HCT116 (cell line): ENCODE results near the gene NR6A1. TPM values are rescaled to one million over a fixed set of nuclear protein-coding genes. Genes with fewer than 3 reads are reported as not detected.

ENCODE experiments used
- ATAC-seq: fragments of 200-7000 bp; cut with Tn5 transposase; 2 replicates; pipeline ENCODE4 v1.9.1; 2020; ENCODE audit warnings: mild to moderate bottlenecking, moderate library complexity
- BruUV-seq: library from RNA; stranded (reverse); fragments of 400-500 nt; replicated peaks from 2 replicates; lab custom pipeline; 2021; lab: Mats Ljungman, UMichigan
- CTCF ChIA-PET: fragments of 300-600 bp; sonication (Branson Sonifier 250); formaldehyde crosslinking; loops from one replicate; lab custom pipeline; 2021; ENCODE audit warnings: antibody characterized with exemption; lab: Charles Lee
- POLR2A ChIA-PET: fragments of 300-600, 350-600 bp; sonication (Branson Sonifier 250); formaldehyde crosslinking; loops from one replicate; lab custom pipeline; 2021; ENCODE audit warnings: antibody characterized with exemption; lab: Charles Lee
- RAD21 ChIA-PET, 2 experiments: fragments of 300-600 bp; sonication (Branson Sonifier 250); formaldehyde crosslinking; loops; one replicate each; lab custom pipeline; 2023; ENCODE audit warnings: low total read pairs in 2 of 2; ENCODE audit not compliant: uncharacterized antibody in 2 of 2, unreplicated experiment in 2 of 2, low non-redundant PET in 1 of 2; lab: Charles Lee
- DNase-seq: peaks from one replicate; pipeline ENCODE4 v3.0.0-alpha.2; 2010; ENCODE audit warnings: low read depth, low spot score
- H2AFZ ChIP-seq: fragments of 200-600 bp; shearing (Covaris generic), sonication (generic); 2 replicates; pipeline ENCODE4 v1.6.1; 2017; ENCODE audit warnings: low read depth, mixed run types, mixed read lengths, antibody characterized with exemption, low read length; ENCODE audit not compliant: poor library complexity, severe bottlenecking
- H3K27ac ChIP-seq: 2 replicates; pipeline ENCODE4 v1.5.1; 2012; ENCODE audit warnings: low read depth, low read length
- H3K27me3 ChIP-seq: fragments of 200-600 bp; sonication (generic); 2 replicates; pipeline ENCODE4 v1.6.1; 2016; ENCODE audit warnings: mixed run types, low read length, mixed read lengths; ENCODE audit not compliant: insufficient read depth
- H3K36me3 ChIP-seq, 2 experiments: fragments of 200-500 bp in 1 of 2; fragments of 200-600 bp in 1 of 2; sonication (Bioruptor generic) in 1 of 2; sonication (generic) in 1 of 2; 2 replicates each; pipeline versions ENCODE4 v1.5.1 to v1.6.1; 2014 to 2016; ENCODE audit warnings: low read length in 2 of 2, inconsistent platforms in 1 of 2, mixed read lengths in 1 of 2, mixed run types in 1 of 2; ENCODE audit not compliant: insufficient read depth in 2 of 2, control insufficient read depth in 1 of 2
- H3K4me1 ChIP-seq, 2 experiments: fragments of 200-600 bp in 1 of 2; sonication (generic) in 1 of 2; 2 replicates each; pipeline versions ENCODE4 v1.5.1 to v1.6.1; 2012 to 2017; ENCODE audit warnings: low read length in 2 of 2, inconsistent platforms in 1 of 2, mild to moderate bottlenecking in 1 of 2, mixed read lengths in 1 of 2, mixed run types in 1 of 2, moderate library complexity in 1 of 2; ENCODE audit not compliant: insufficient read depth in 2 of 2, control insufficient read depth in 1 of 2
- H3K4me2 ChIP-seq: fragments of 200-600 bp; sonication (generic); 2 replicates; pipeline ENCODE4 v1.6.1; 2017; ENCODE audit warnings: mixed run types, low read length, mixed read lengths
- H3K4me3 ChIP-seq, 2 experiments: fragments of 200-600 bp in 1 of 2; sonication (generic) in 1 of 2; replicated peaks in 1 of 2; 2 replicates each; pipeline ENCODE4 v1.5.1; 2011 to 2016; ENCODE audit warnings: low read length in 2 of 2, control low read depth in 1 of 2, low read depth in 1 of 2, mild to moderate bottlenecking in 1 of 2, mixed read lengths in 1 of 2, mixed run types in 1 of 2
- H3K79me2 ChIP-seq: fragments of 200-600 bp; sonication (generic); 2 replicates; pipeline ENCODE4 v1.6.1; 2017; ENCODE audit warnings: mild to moderate bottlenecking, mixed run types, low read length, moderate library complexity, mixed read lengths; ENCODE audit not compliant: insufficient read depth
- H3K9ac ChIP-seq: fragments of 200-600 bp; sonication (generic); 2 replicates; pipeline ENCODE4 v1.6.1; 2016; ENCODE audit warnings: low read length, mixed read lengths
- H3K9me2 ChIP-seq: fragments of 200-600 bp; sonication (generic), shearing (Covaris generic); 2 replicates; pipeline ENCODE4 v1.6.1; 2017; ENCODE audit warnings: mixed run types, mild to moderate bottlenecking, moderate library complexity; ENCODE audit not compliant: insufficient read depth
- H3K9me3 ChIP-seq, 2 experiments: fragments of 200-500 bp in 1 of 2; fragments of 200-600 bp in 1 of 2; sonication (Bioruptor generic) in 1 of 2; sonication (generic) in 1 of 2; 2 replicates each; pipeline ENCODE4 v1.6.1; 2014 to 2017; ENCODE audit warnings: low read length in 2 of 2, mixed read lengths in 2 of 2, inconsistent platforms in 1 of 2, low read depth in 1 of 2, mild to moderate bottlenecking in 1 of 2, mixed run types in 1 of 2, moderate library complexity in 1 of 2; ENCODE audit not compliant: control insufficient read depth in 1 of 2, insufficient read depth in 1 of 2
- H4K20me1 ChIP-seq: fragments of 200-600 bp; sonication (generic), shearing (Covaris generic); 2 replicates; pipeline ENCODE4 v1.6.1; 2017; ENCODE audit warnings: mixed run types, mild to moderate bottlenecking, moderate library complexity; ENCODE audit not compliant: insufficient read depth
- ATF3 ChIP-seq: IDR thresholded peaks from 2 replicates; pipeline ENCODE4 v1.6.1; 2012
- CBX3 ChIP-seq: IDR thresholded peaks from 2 replicates; pipeline ENCODE4 v1.6.1; 2012; ENCODE audit warnings: low read depth
- CEBPB ChIP-seq: IDR thresholded peaks from 2 replicates; pipeline ENCODE4 v1.6.1; 2012; ENCODE audit warnings: low read depth
- CTCF ChIP-seq, 3 experiments: fragments of 200-600 bp in 1 of 3; sonication (generic) in 1 of 3; IDR thresholded peaks in 2 of 3; conservative IDR thresholded peaks in 1 of 3; 2 replicates each; pipeline ENCODE4 v1.5.1; 2012 to 2017; ENCODE audit warnings: low read depth in 2 of 3, low read length in 2 of 3, antibody characterized with exemption in 1 of 3, borderline replicate concordance in 1 of 3, control low read depth in 1 of 3, mild to moderate bottlenecking in 1 of 3, mixed read lengths in 1 of 3, mixed run types in 1 of 3, moderate library complexity in 1 of 3; ENCODE audit not compliant: insufficient read depth in 1 of 3
- EGR1 ChIP-seq: IDR thresholded peaks from 2 replicates; pipeline ENCODE4 v1.6.1; 2012; ENCODE audit warnings: low read depth
- ELF1 ChIP-seq: IDR thresholded peaks from 2 replicates; pipeline ENCODE4 v1.6.1; 2012; ENCODE audit warnings: low read depth, borderline replicate concordance
- EZH2 ChIP-seq: fragments of 200-600 bp; sonication (generic); IDR thresholded peaks from 2 replicates; pipeline ENCODE4 v1.6.1; 2017; ENCODE audit warnings: antibody characterized with exemption, mixed run types
- EZH2phosphoT487 ChIP-seq: fragments of 200-600 bp; IDR thresholded peaks from 2 replicates; pipeline ENCODE4 v1.6.1; 2018; ENCODE audit warnings: antibody characterized with exemption, borderline replicate concordance
- FOSL1 ChIP-seq: IDR thresholded peaks from 2 replicates; pipeline ENCODE4 v1.6.1; 2012; ENCODE audit warnings: low read depth
- MAX ChIP-seq: IDR thresholded peaks from 2 replicates; pipeline ENCODE4 v1.6.1; 2012
- POLR2A ChIP-seq: IDR thresholded peaks from 2 replicates; pipeline ENCODE4 v1.7.0; 2011; ENCODE audit warnings: borderline replicate concordance; ENCODE audit not compliant: insufficient read depth, insufficient read length; ENCODE audit errors: extremely low read depth
- POLR2AphosphoS5 ChIP-seq: IDR thresholded peaks from 2 replicates; pipeline ENCODE4 v1.6.1; 2011; ENCODE audit warnings: mild to moderate bottlenecking, low read depth, low read length, moderate library complexity
- RAD21 ChIP-seq: IDR thresholded peaks from 2 replicates; pipeline ENCODE4 v1.6.1; 2012; ENCODE audit warnings: low read depth, mild to moderate bottlenecking
- SIN3A ChIP-seq: IDR thresholded peaks from 2 replicates; pipeline ENCODE4 v1.6.1; 2012; ENCODE audit warnings: low read depth
- SP1 ChIP-seq: IDR thresholded peaks from 2 replicates; pipeline ENCODE4 v1.6.1; 2012; ENCODE audit warnings: low read depth
- SRF ChIP-seq: IDR thresholded peaks from 2 replicates; pipeline ENCODE4 v1.6.1; 2012; ENCODE audit warnings: low read depth
- YY1 ChIP-seq: IDR thresholded peaks from 2 replicates; pipeline ENCODE4 v1.6.1; 2011; ENCODE audit warnings: low read length, low read depth, moderate library complexity, mild to moderate bottlenecking; ENCODE audit not compliant: insufficient replicate concordance; ENCODE audit errors: extremely low read depth
- ZBTB33 ChIP-seq: IDR thresholded peaks from 2 replicates; pipeline ENCODE4 v1.6.1; 2011; ENCODE audit warnings: mild to moderate bottlenecking, low read length, moderate library complexity; ENCODE audit not compliant: insufficient replicate concordance; ENCODE audit errors: extremely low read depth
- ZFX ChIP-seq: fragments of 450-650 bp; IDR thresholded peaks from 2 replicates; pipeline ENCODE4 v1.6.1; 2017
- ZNF274 ChIP-seq: fragments of 200-500 bp; sonication (Bioruptor generic); IDR thresholded peaks from 2 replicates; pipeline ENCODE4 v1.6.1; 2014; ENCODE audit warnings: mild to moderate bottlenecking, low read depth, low read length, inconsistent platforms
- intact Hi-C: fragments of 100-400 bp; cut with micrococcal nuclease; formaldehyde crosslinking; loops from 2 replicates; pipeline ENCODE4 v1.10.0; 2022
- total RNA-seq: library from RNA; stranded (reverse); gene quantifications from one replicate; pipeline ENCODE4 v1.2.1, GENCODE V29; 2021; ENCODE audit not compliant: unreplicated experiment

Gene NR6A1
- total RNA-seq, 1 experiment from 2014 or later, result 9.9 TPM

- no peak overlapping the region for H2AFZ ChIP-seq
- BruUV-seq, result no TSS peak
- DNase-seq, result peak; percentile 98
- no peaks in the 10 kb centered on the region for H4K20me1 ChIP-seq
- H3K79me2 ChIP-seq, result peaks cover 19% of the 10 kb centered on the region
- CTCF ChIA-PET, result interaction anchor here (0.7 to 3.4 kb wide), 13 partner anchors 8 to 278 kb away, joined by 3 to 26 read pairs (median 4); partner anchors contain the start of gene WDR38
- H3K36me3 ChIP-seq, result no peaks in the 10 kb centered on the region
- RAD21 ChIA-PET, result interaction anchor here (0.6 to 2.2 kb wide), 4 partner anchors 11 to 55 kb away, joined by 3 to 8 read pairs (median 6); no protein-coding TSS in a partner anchor
- peak overlapping the region; percentile 57 for H3K9ac ChIP-seq
- H3K4me1 ChIP-seq, result peaks cover 43 to 81% of the 10 kb centered on the region in 2 experiments
- intact Hi-C loops, result no loop called here
- H3K9me3 ChIP-seq, result no peaks in the 10 kb centered on the region
- peak; percentile 87 for ATAC-seq
- H3K9me2 ChIP-seq, result no peaks in the 10 kb centered on the region
- peak overlapping the region; percentile 70 for H3K4me2 ChIP-seq
- peak overlapping the region; percentile 73 for H3K27ac ChIP-seq
- POLR2A ChIA-PET, result interaction anchor here (1.1 to 2.2 kb wide), 3 partner anchors 10 to 667 kb away, joined by 3 to 6 read pairs (median 5); partner anchors contain the start of gene HSPA5
- H3K4me3 ChIP-seq, result peak overlapping the region in 1 of 2 experiments; percentile 21; a peak in 2 of 4 replicates
- H3K27me3 ChIP-seq, result no peaks in the 10 kb centered on the region
- no peak for TF ChIP-seq POLR2A
- TF ChIP-seq CEBPB, result peak; percentile 94
- TF ChIP-seq SRF, result peak; percentile 82
- TF ChIP-seq RAD21, result peak; percentile 39
- TF ChIP-seq ZFX, result no peak
- TF ChIP-seq FOSL1, result peak; percentile 96
- TF ChIP-seq ELF1, result no peak; the same call in 1 of the 2 replicates
- no peak for TF ChIP-seq EZH2phosphoT487
- peak; percentile 28 for TF ChIP-seq ZBTB33
- peak; percentile 90 for TF ChIP-seq SIN3A
- TF ChIP-seq ZNF274, result no peak
- TF ChIP-seq MAX, result peak; percentile 82
- peak; percentile 32; the same call in 1 of the 2 replicates for TF ChIP-seq POLR2AphosphoS5
- TF ChIP-seq YY1, result peak; percentile 23
- no peak for TF ChIP-seq EZH2
- peak; percentile 87 for TF ChIP-seq EGR1
- TF ChIP-seq CTCF (IDR thresholded peaks at IDR 0.05 in 2 of 3, conservative IDR thresholded peaks at IDR 0.05 in 1 of 3; ENCODE audit: borderline replicate concordance in 1 of 3, insufficient read depth in 1 of 3, low read depth in 2 of 3, low read length in 2 of 3), result no peak
- peak; percentile 40; the same call in 1 of the 2 replicates for TF ChIP-seq ATF3
- TF ChIP-seq CBX3, result peak; percentile 99
- peak; percentile 97 for TF ChIP-seq SP1
Measured at GRCh38 chr9:124574534-124575375, 196.4 kb downstream of the NR6A1 start.
